ENCODE results near the gene SHH. TPM values are rescaled to one million over a fixed set of nuclear protein-coding genes. Genes with fewer than 3 reads are reported as not detected.

The SHH gene
- total and polyA plus RNA-seq, 2 of the 4 experiments (the other 2 are of a cell fraction), result under 0.01 to 0.03 TPM

DNA sequence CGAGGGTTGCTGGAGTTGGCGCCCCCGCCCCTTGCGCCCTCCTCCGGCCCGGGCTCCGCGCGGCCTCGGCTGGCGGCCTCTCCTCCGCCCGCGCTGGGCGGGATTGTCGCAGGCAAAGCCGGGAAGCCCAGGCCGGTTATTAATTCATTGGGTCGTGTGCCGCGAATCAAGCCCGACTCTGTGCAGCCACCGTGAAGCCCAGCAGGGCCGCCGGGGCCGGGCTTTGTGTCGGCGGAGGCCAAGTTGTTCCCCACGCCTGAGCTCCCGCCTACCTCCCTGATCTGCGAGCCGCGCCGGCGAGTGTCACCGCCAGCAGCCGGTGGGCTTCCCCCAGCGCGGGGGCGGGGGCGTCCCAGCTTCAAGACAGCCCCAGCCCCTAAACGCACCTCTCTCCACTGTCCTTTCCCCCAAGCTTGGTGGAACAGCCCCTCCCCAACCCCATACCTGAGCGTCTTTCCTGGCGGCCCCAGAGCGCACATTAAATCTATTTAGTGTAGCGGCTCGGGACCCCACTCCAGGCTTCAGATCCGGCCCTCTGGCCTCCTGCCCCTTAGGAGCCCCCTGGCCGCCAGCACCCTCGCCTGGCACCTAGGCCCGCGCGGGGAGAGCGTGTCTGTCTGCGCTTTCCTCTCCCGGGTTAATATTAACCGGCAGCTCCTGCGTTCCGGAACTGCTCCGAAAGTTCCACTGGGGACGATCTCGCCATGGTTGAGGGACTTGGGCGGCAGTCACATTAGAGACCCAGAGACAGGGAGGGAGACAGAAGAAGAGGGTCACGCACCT, 3.5 kb downstream of the SHH start:
- no peak overlapping the region for H2BK20ac ChIP-seq (ENCODE audit: low read depth, low read length)
- no peak overlapping the region for H2AK9ac ChIP-seq (replicated peaks; ENCODE audit: low read depth, low read length, poor library complexity)
- H3K56ac ChIP-seq (ENCODE audit: extremely low read depth, insufficient read depth, low read length), result no peak overlapping the region
- DNase-seq (no peak), ATAC-seq (ENCODE audit: low read depth) (no peak)
- WGBS, 2 experiments (ENCODE audit: extremely low coverage in 2 of 2, insufficient read length in 1 of 2), result 1% methylated on average over 21 of the region's 64 CpGs; no CpG with 5 or more reads in 1 of the 2 experiments
- H3K4me2 ChIP-seq (ENCODE audit: low read depth, low read length), result no peak overlapping the region; the same call in 1 of the 2 replicates
- H3K9me1 ChIP-seq (ENCODE audit: insufficient read depth, low read length), result no peaks in the 10 kb centered on the region
- no peak overlapping the region for H4K8ac ChIP-seq (ENCODE audit: low read depth in 2 of 2, low read length in 2 of 2)
- H2BK5ac ChIP-seq (ENCODE audit: low read depth, low read length, poor library complexity, severe bottlenecking), result no peak overlapping the region
- no peak overlapping the region for H3K4ac ChIP-seq (ENCODE audit: low read depth, low read length)
- H2AK5ac ChIP-seq (ENCODE audit: low read depth, low read length), result no peak overlapping the region
- H3K4me1 ChIP-seq (ENCODE audit: control insufficient read depth, insufficient read depth, low read length), result peaks cover under 1% of the 10 kb centered on the region; the same call in 1 of the 2 replicates
- no peaks in the 10 kb centered on the region for H3K79me1 ChIP-seq (ENCODE audit: low read depth in 1 of 2, low read length in 2 of 2)
- POLR2A ChIA-PET (ENCODE audit: unreplicated experiment), result no interaction called here
- no peaks in the 10 kb centered on the region for H3K36me3 ChIP-seq (ENCODE audit: control insufficient read depth, insufficient read depth, low read length)
- H2BK120ac ChIP-seq (ENCODE audit: low read depth, low read length), result no peak overlapping the region
- CTCF ChIA-PET, result no interaction called here
- H3K14ac ChIP-seq (replicated peaks; ENCODE audit: low read depth, low read length), result no peak overlapping the region
- no peak overlapping the region for H4K5ac ChIP-seq (ENCODE audit: low read depth, low read length)
- no peak overlapping the region for H3K18ac ChIP-seq (ENCODE audit: low read depth, low read length)
- no peak overlapping the region for H2AFZ ChIP-seq (replicated peaks; ENCODE audit: low read length, poor library complexity)
- H3K9ac ChIP-seq (ENCODE audit: low read depth, low read length), result no peak overlapping the region
- H3K27ac ChIP-seq (ENCODE audit: insufficient read depth, low read length), result no peak overlapping the region
- H3K23ac ChIP-seq (ENCODE audit: low read depth, low read length), result no peak overlapping the region
- dilution Hi-C loops (cut with HindIII; ENCODE audit: low sequenced_read_pairs, unreplicated experiment), result no loop called here
- in situ Hi-C loops (cut with MboI; ENCODE audit: low sequenced_read_pairs), result loop anchor here (25.0 kb wide), 1 partner anchor 829 kb away; the partner anchor contains the start of gene RNF32
- no peaks in the 10 kb centered on the region; the same call in 1 of the 2 replicates for H4K20me1 ChIP-seq (ENCODE audit: insufficient read depth, low read length)
- peaks cover 79% of the 10 kb centered on the region for H3K27me3 ChIP-seq (ENCODE audit: control insufficient read depth, insufficient read depth, low read length)
- H4K91ac ChIP-seq (ENCODE audit: insufficient read depth, low read depth, low read length), result no peak overlapping the region
- no peak overlapping the region; the same call in 1 of the 2 replicates for H3K4me3 ChIP-seq (ENCODE audit: insufficient read depth, low read depth, low read length)
- no TSS peak for BruUV-seq (replicated peaks)
- intact Hi-C loops (cut with micrococcal nuclease), result no loop called here
- no peak overlapping the region for H2BK15ac ChIP-seq (ENCODE audit: low read depth, low read length)
- H3K9me3 ChIP-seq (ENCODE audit: control insufficient read depth, insufficient read depth, low read length), result no peaks in the 10 kb centered on the region
- TF ChIP-seq NFE2L2 (IDR thresholded peaks at IDR 0.05; ENCODE audit: low read depth, low read length) (no peak), RFX5 (IDR thresholded peaks at IDR 0.05; ENCODE audit: low read depth, low read length) (no peak), FOS (IDR thresholded peaks at IDR 0.05; ENCODE audit: low read depth, low read length) (no peak), BHLHE40 (IDR thresholded peaks at IDR 0.05; ENCODE audit: low read depth, low read length) (no peak), MXI1 (IDR thresholded peaks at IDR 0.05; ENCODE audit: borderline replicate concordance, low read depth, low read length) (no peak), RAD21 (IDR thresholded peaks at IDR 0.05; ENCODE audit: low read length) (no peak), CHD1 (IDR thresholded peaks at IDR 0.05; ENCODE audit: low read depth, low read length) (no peak), MAFK (IDR thresholded peaks at IDR 0.05; ENCODE audit: low read depth, low read length) (no peak), SMC3 (IDR thresholded peaks at IDR 0.05; ENCODE audit: low read depth, low read length) (no peak), MAZ (IDR thresholded peaks at IDR 0.05; ENCODE audit: borderline replicate concordance, low read depth, low read length) (no peak), CEBPB (IDR thresholded peaks at IDR 0.05; ENCODE audit: low read depth, low read length) (no peak), RCOR1 (IDR thresholded peaks at IDR 0.05; ENCODE audit: insufficient replicate concordance, low read length) (no peak)
- TF ChIP-seq, protein P1, sequence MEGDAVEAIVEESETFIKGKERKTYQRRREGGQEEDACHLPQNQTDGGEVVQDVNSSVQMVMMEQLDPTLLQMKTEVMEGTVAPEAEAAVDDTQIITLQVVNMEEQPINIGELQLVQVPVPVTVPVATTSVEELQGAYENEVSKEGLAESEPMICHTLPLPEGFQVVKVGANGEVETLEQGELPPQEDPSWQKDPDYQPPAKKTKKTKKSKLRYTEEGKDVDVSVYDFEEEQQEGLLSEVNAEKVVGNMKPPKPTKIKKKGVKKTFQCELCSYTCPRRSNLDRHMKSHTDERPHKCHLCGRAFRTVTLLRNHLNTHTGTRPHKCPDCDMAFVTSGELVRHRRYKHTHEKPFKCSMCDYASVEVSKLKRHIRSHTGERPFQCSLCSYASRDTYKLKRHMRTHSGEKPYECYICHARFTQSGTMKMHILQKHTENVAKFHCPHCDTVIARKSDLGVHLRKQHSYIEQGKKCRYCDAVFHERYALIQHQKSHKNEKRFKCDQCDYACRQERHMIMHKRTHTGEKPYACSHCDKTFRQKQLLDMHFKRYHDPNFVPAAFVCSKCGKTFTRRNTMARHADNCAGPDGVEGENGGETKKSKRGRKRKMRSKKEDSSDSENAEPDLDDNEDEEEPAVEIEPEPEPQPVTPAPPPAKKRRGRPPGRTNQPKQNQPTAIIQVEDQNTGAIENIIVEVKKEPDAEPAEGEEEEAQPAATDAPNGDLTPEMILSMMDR (conservative IDR thresholded peaks at IDR 0.05; ENCODE audit: low read depth, low read length), result no peak
- TF ChIP-seq, protein P2, sequence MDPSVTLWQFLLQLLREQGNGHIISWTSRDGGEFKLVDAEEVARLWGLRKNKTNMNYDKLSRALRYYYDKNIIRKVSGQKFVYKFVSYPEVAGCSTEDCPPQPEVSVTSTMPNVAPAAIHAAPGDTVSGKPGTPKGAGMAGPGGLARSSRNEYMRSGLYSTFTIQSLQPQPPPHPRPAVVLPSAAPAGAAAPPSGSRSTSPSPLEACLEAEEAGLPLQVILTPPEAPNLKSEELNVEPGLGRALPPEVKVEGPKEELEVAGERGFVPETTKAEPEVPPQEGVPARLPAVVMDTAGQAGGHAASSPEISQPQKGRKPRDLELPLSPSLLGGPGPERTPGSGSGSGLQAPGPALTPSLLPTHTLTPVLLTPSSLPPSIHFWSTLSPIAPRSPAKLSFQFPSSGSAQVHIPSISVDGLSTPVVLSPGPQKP (IDR thresholded peaks at IDR 0.05; ENCODE audit: borderline replicate concordance, low read depth, low read length), result no peak
- TF ChIP-seq, protein P3, sequence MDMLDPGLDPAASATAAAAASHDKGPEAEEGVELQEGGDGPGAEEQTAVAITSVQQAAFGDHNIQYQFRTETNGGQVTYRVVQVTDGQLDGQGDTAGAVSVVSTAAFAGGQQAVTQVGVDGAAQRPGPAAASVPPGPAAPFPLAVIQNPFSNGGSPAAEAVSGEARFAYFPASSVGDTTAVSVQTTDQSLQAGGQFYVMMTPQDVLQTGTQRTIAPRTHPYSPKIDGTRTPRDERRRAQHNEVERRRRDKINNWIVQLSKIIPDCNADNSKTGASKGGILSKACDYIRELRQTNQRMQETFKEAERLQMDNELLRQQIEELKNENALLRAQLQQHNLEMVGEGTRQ (IDR thresholded peaks at IDR 0.05; ENCODE audit: low read depth, low read length), result no peak
